Hindlimb muscle (tissue), 1 donor: ENCODE measurements around the gene SELENOM. TPM values are rescaled to one million over a fixed set of nuclear protein-coding genes. Genes with fewer than 3 reads are reported as not detected.
"Not testable (repeated sequence)": the region's sequence is repeated elsewhere in the genome, so short reads cannot be mapped to it uniquely, and the experiment has no call there.

Source experiments
- DNase-seq: peaks from one replicate; pipeline ENCODE4 v3.0.0-alpha.2; 2013
- polyA plus RNA-seq: library from polyadenylated mRNA; unstranded; fragments of 120-200 nt; gene quantifications from one replicate; pipeline ENCODE4 v1.2.1, GENCODE V29; 2013; ENCODE audit not compliant: insufficient read length

The SELENOM gene
- polyA plus RNA-seq, 1 donor: 17.8 TPM

- DNase-seq: peak; percentile 95
Observed at GRCh38 chr22:31075961-31076360, 31.4 kb downstream of the SELENOM start.

GRCh38 chr22:31073545-31074145, 33.7 kb downstream of the SELENOM start:
- not testable (repeated sequence) for DNase-seq

GRCh38 chr22:31073125-31073524, 34.2 kb downstream of the SELENOM start:
- not testable (repeated sequence) for DNase-seq

GRCh38 chr22:31069691-31070314, 37.6 kb downstream of the SELENOM start:
- DNase-seq: not testable (repeated sequence)

GRCh38 chr22:31068970-31069369, 38.4 kb downstream of the SELENOM start:
- no peak for DNase-seq

- DNase-seq: no peak
Observed at GRCh38 chr22:31064369-31064768, 43.0 kb downstream of the SELENOM start.

GRCh38 chr22:31062566-31063230, 44.7 kb downstream of the SELENOM start:
- DNase-seq: no peak

GRCh38 chr22:31059663-31060062, 47.7 kb downstream of the SELENOM start:
- DNase-seq: not testable (repeated sequence)

GRCh38 chr22:31056986-31057599, 50.3 kb downstream of the SELENOM start:
- DNase-seq: no peak

GRCh38 chr22:31055635-31056159, 51.7 kb downstream of the SELENOM start:
- DNase-seq: peak; percentile 83

GRCh38 chr22:31055117-31055634, 52.2 kb downstream of the SELENOM start:
- peak; percentile 41 for DNase-seq

Other genes with a start within 250 kb of the SELENOM start
- gene MORC2, start 138.8 kb downstream of the SELENOM start, polyA plus RNA-seq: 27.1 TPM
- gene TUG1, start 138.3 kb downstream of the SELENOM start, polyA plus RNA-seq: 104 TPM
- 287 TPM for gene SMTN, start 26.2 kb downstream of the SELENOM start, polyA plus RNA-seq
- gene INPP5J, start 15.4 kb upstream of the SELENOM start, polyA plus RNA-seq: 1.6 TPM
- gene PLA2G3, start 32.9 kb upstream of the SELENOM start, polyA plus RNA-seq: not detected
- 23.9 TPM for gene RNF185, start 52.6 kb upstream of the SELENOM start, polyA plus RNA-seq
- 25.6 TPM for gene LIMK2, start 104.7 kb upstream of the SELENOM start, polyA plus RNA-seq
- 6.5 TPM for gene PIK3IP1, start 184.9 kb upstream of the SELENOM start, polyA plus RNA-seq
- gene PATZ1, start 238.8 kb upstream of the SELENOM start, polyA plus RNA-seq: 27.5 TPM